ENCODE results near the gene BCAS3. TPM values are rescaled to one million over a fixed set of nuclear protein-coding genes. Genes with fewer than 3 reads are reported as not detected.
A peak's percentile ranks its signal among the peaks of the same experiment; 100 is the strongest.
"Not testable (repeated sequence)": the region's sequence is repeated elsewhere in the genome, so short reads cannot be mapped to it uniquely, and the experiment has no call there.

The BCAS3 gene
- total RNA-seq, 1 donor from 2014 or later, result 9.5 TPM

GRCh38 chr17:60857556-60858080 lies 180.0 kb downstream of the BCAS3 start:
- no peak for DNase-seq
- Mint-ChIP-seq H3K4me3 (no peak overlapping the region), H3K27me3 (no peaks in the 10 kb centered on the region), H3K36me3 (ENCODE audit: low read depth) (no peaks in the 10 kb centered on the region), H3K27ac (no peak overlapping the region), H3K9me3 (peaks cover 3% of the 10 kb centered on the region), H3K4me1 (no peaks in the 10 kb centered on the region)
- intact Hi-C loops (cut with micrococcal nuclease), result no loop called here

- Mint-ChIP-seq H3K4me1 (peaks cover 11% of the 10 kb centered on the region), H3K9me3 (peaks cover 3% of the 10 kb centered on the region), H3K36me3 (ENCODE audit: low read depth) (no peaks in the 10 kb centered on the region), H3K4me3 (no peak overlapping the region), H3K27ac (no peak overlapping the region), H3K27me3 (no peaks in the 10 kb centered on the region)
- no peak for DNase-seq
- intact Hi-C loops (cut with micrococcal nuclease), result no loop called here
Observed at GRCh38 chr17:60862482-60862881, 184.8 kb downstream of the BCAS3 start.

- peaks cover 3% of the 10 kb centered on the region for H3K9me3 Mint-ChIP-seq
- no peaks in the 10 kb centered on the region for H3K36me3 Mint-ChIP-seq (ENCODE audit: low read depth)
- no peak overlapping the region for H3K27ac Mint-ChIP-seq
- DNase-seq, result no peak
- H3K27me3 Mint-ChIP-seq, result no peaks in the 10 kb centered on the region
- H3K4me1 Mint-ChIP-seq, result peaks cover 11% of the 10 kb centered on the region
- H3K4me3 Mint-ChIP-seq, result peak overlapping the region; percentile 10
- intact Hi-C loops (cut with micrococcal nuclease), result no loop called here
Observed at GRCh38 chr17:60863892-60864707, 186.4 kb downstream of the BCAS3 start.

GRCh38 chr17:60864708-60865005 lies 187.0 kb downstream of the BCAS3 start:
- Mint-ChIP-seq H3K36me3 (ENCODE audit: low read depth) (no peaks in the 10 kb centered on the region), H3K27me3 (no peaks in the 10 kb centered on the region), H3K27ac (no peak overlapping the region), H3K9me3 (peaks cover 3% of the 10 kb centered on the region), H3K4me3 (no peak overlapping the region), H3K4me1 (peaks cover 11% of the 10 kb centered on the region)
- intact Hi-C loops (cut with micrococcal nuclease), result no loop called here
- DNase-seq, result no peak

- H3K4me3 Mint-ChIP-seq, result no peak overlapping the region
- intact Hi-C loops (cut with micrococcal nuclease), result no loop called here
Observed at GRCh38 chr17:60874772-60875171, 197.1 kb downstream of the BCAS3 start.

GRCh38 chr17:60886731-60887613 lies 209.3 kb downstream of the BCAS3 start:
- DNase-seq; H3K9me3 Mint-ChIP-seq; H3K36me3 Mint-ChIP-seq (ENCODE audit: low read depth); intact Hi-C loops (cut with micrococcal nuclease); H3K27me3 Mint-ChIP-seq; H3K27ac Mint-ChIP-seq; H3K4me1 Mint-ChIP-seq: not testable (repeated sequence)
- H3K4me3 Mint-ChIP-seq, result peak overlapping the region; percentile 12

More at GRCh38 chr17:60874772-60875171, 197.1 kb downstream of the BCAS3 start:
- Mint-ChIP-seq H3K9me3 (no peaks in the 10 kb centered on the region), H3K27me3 (peaks cover 26% of the 10 kb centered on the region), H3K4me1 (no peaks in the 10 kb centered on the region), H3K27ac (no peak overlapping the region), H3K36me3 (ENCODE audit: low read depth) (no peaks in the 10 kb centered on the region)
- DNase-seq, result no peak

GRCh38 chr17:60887614-60888028 lies 210.0 kb downstream of the BCAS3 start:
- intact Hi-C loops (cut with micrococcal nuclease), result no loop called here
- no peaks in the 10 kb centered on the region for H3K4me1 Mint-ChIP-seq
- H3K36me3 Mint-ChIP-seq (ENCODE audit: low read depth), result no peaks in the 10 kb centered on the region
- no peak for DNase-seq
- peak overlapping the region; percentile 12 for H3K4me3 Mint-ChIP-seq
- no peaks in the 10 kb centered on the region for H3K9me3 Mint-ChIP-seq
- H3K27ac Mint-ChIP-seq, result no peak overlapping the region
- no peaks in the 10 kb centered on the region for H3K27me3 Mint-ChIP-seq

- intact Hi-C loops (cut with micrococcal nuclease), result no loop called here
- H3K4me1 Mint-ChIP-seq, result no peaks in the 10 kb centered on the region
- H3K27me3 Mint-ChIP-seq, result no peaks in the 10 kb centered on the region
- H3K9me3 Mint-ChIP-seq, result no peaks in the 10 kb centered on the region
- H3K27ac Mint-ChIP-seq, result no peak overlapping the region
- H3K36me3 Mint-ChIP-seq (ENCODE audit: low read depth), result no peaks in the 10 kb centered on the region
- DNase-seq, result no peak
- H3K4me3 Mint-ChIP-seq, result no peak overlapping the region
Observed at GRCh38 chr17:60888812-60889709, 211.4 kb downstream of the BCAS3 start.

GRCh38 chr17:60891149-60891548 lies 213.5 kb downstream of the BCAS3 start:
- intact Hi-C loops (cut with micrococcal nuclease), result no loop called here
- no peak for DNase-seq
- H3K4me3 Mint-ChIP-seq, result no peak overlapping the region
- H3K27ac Mint-ChIP-seq, result no peak overlapping the region
- no peaks in the 10 kb centered on the region for H3K27me3 Mint-ChIP-seq
- H3K4me1 Mint-ChIP-seq, result no peaks in the 10 kb centered on the region
- H3K36me3 Mint-ChIP-seq (ENCODE audit: low read depth), result no peaks in the 10 kb centered on the region
- H3K9me3 Mint-ChIP-seq, result peaks cover 5% of the 10 kb centered on the region

GRCh38 chr17:60893475-60893874 lies 215.8 kb downstream of the BCAS3 start:
- peaks cover 13% of the 10 kb centered on the region for H3K9me3 Mint-ChIP-seq
- no peaks in the 10 kb centered on the region for H3K36me3 Mint-ChIP-seq (ENCODE audit: low read depth)
- H3K4me3 Mint-ChIP-seq, result no peak overlapping the region
- H3K27me3 Mint-ChIP-seq, result no peaks in the 10 kb centered on the region
- DNase-seq, result no peak
- no peak overlapping the region for H3K27ac Mint-ChIP-seq
- intact Hi-C loops (cut with micrococcal nuclease), result no loop called here
- H3K4me1 Mint-ChIP-seq, result no peaks in the 10 kb centered on the region

GRCh38 chr17:60896996-60897395 lies 219.3 kb downstream of the BCAS3 start:
- no peak overlapping the region for H3K4me3 Mint-ChIP-seq
- intact Hi-C loops (cut with micrococcal nuclease), result no loop called here
- H3K27me3 Mint-ChIP-seq, result no peaks in the 10 kb centered on the region
- H3K36me3 Mint-ChIP-seq (ENCODE audit: low read depth), result no peaks in the 10 kb centered on the region
- H3K27ac Mint-ChIP-seq, result no peak overlapping the region
- H3K9me3 Mint-ChIP-seq, result peaks cover 13% of the 10 kb centered on the region
- DNase-seq, result no peak
- H3K4me1 Mint-ChIP-seq, result no peaks in the 10 kb centered on the region

- Mint-ChIP-seq H3K27me3 (no peaks in the 10 kb centered on the region), H3K9me3 (peaks cover 13% of the 10 kb centered on the region), H3K36me3 (ENCODE audit: low read depth) (no peaks in the 10 kb centered on the region), H3K27ac (no peak overlapping the region), H3K4me1 (no peaks in the 10 kb centered on the region), H3K4me3 (no peak overlapping the region)
- DNase-seq, result no peak
- intact Hi-C loops (cut with micrococcal nuclease), result no loop called here
Observed at GRCh38 chr17:60899115-60899514, 221.5 kb downstream of the BCAS3 start.

GRCh38 chr17:60900688-60901087 lies 223.0 kb downstream of the BCAS3 start:
- Mint-ChIP-seq H3K4me3 (no peak overlapping the region), H3K9me3 (peaks cover 8% of the 10 kb centered on the region), H3K4me1 (no peaks in the 10 kb centered on the region), H3K27me3 (no peaks in the 10 kb centered on the region), H3K36me3 (ENCODE audit: low read depth) (no peaks in the 10 kb centered on the region), H3K27ac (no peak overlapping the region)
- DNase-seq, result no peak
- intact Hi-C loops (cut with micrococcal nuclease), result no loop called here
